SK-N-SH (cell line): ENCODE measurements around the gene BCAS4. TPM values are rescaled to one million over a fixed set of nuclear protein-coding genes. Genes with fewer than 3 reads are reported as not detected.

ENCODE experiments used
- CTCF ChIA-PET: fragments of 300-600, 350-600 bp; formaldehyde crosslinking; extraction: SDS; loops from one replicate; lab custom pipeline; 2021; lab: Yijun Ruan, JAX
- POLR2A ChIA-PET: fragments of 350-600 bp; sonication (Branson Sonifier 250); formaldehyde crosslinking; extraction: SDS; loops from one replicate; lab custom pipeline; 2020; ENCODE audit warnings: antibody characterized with exemption, inconsistent platforms; lab: Yijun Ruan, JAX
- DNase-seq: peaks from one replicate; pipeline ENCODE4 v3.0.0; 2012
- H2AFZ ChIP-seq: fragments of 200-600 bp; sonication (generic); 2 replicates; pipeline ENCODE4 v1.8.1; 2016; ENCODE audit warnings: antibody characterized with exemption, mild to moderate bottlenecking, low read depth
- H3F3A ChIP-seq: fragments of 200-600 bp; sonication (generic); replicated peaks from 2 replicates; pipeline ENCODE3; 2016; ENCODE audit warnings: antibody characterized with exemption, mild to moderate bottlenecking; ENCODE audit not compliant: insufficient read depth
- H3K27ac ChIP-seq, 2 experiments: fragments of 200-500 bp in 1 of 2; fragments of 200-600 bp in 1 of 2; sonication (Bioruptor generic) in 1 of 2; sonication (generic), shearing (Covaris generic) in 1 of 2; 2 replicates each; pipeline versions ENCODE4 v1.5.1 to v1.6.1; 2014 to 2016; ENCODE audit warnings: low read depth in 2 of 2, inconsistent platforms in 1 of 2, low read length in 1 of 2, mild to moderate bottlenecking in 1 of 2, mixed read lengths in 1 of 2
- H3K27me3 ChIP-seq: fragments of 200-600 bp; sonication (generic), shearing (Covaris generic); 2 replicates; pipeline ENCODE4 v1.6.1; 2016; ENCODE audit warnings: mixed run types; ENCODE audit not compliant: insufficient read depth
- H3K36me3 ChIP-seq, 2 experiments: fragments of 200-500 bp in 1 of 2; fragments of 200-600 bp in 1 of 2; sonication (Bioruptor generic) in 1 of 2; sonication (generic) in 1 of 2; replicated peaks in 1 of 2; 2 replicates each; pipeline versions ENCODE3 to v1.5.1; 2014 to 2016; ENCODE audit warnings: low read length in 1 of 2, mild to moderate bottlenecking in 1 of 2; ENCODE audit not compliant: insufficient read depth in 2 of 2, control insufficient read depth in 1 of 2
- H3K4me1 ChIP-seq, 2 experiments: fragments of 200-500 bp in 1 of 2; fragments of 200-600 bp in 1 of 2; sonication (Bioruptor generic) in 1 of 2; sonication (generic), shearing (Covaris generic) in 1 of 2; 2 replicates each; pipeline versions ENCODE4 v1.5.1 to v1.6.1; 2014 to 2016; ENCODE audit warnings: low read depth in 1 of 2, low read length in 1 of 2, mixed run types in 1 of 2; ENCODE audit not compliant: insufficient read depth in 2 of 2, control insufficient read depth in 1 of 2
- H3K4me2 ChIP-seq: fragments of 200-600 bp; sonication (generic), shearing (Covaris generic); 2 replicates; pipeline ENCODE4 v1.6.1; 2017; ENCODE audit warnings: mixed run types
- H3K4me3 ChIP-seq, 2 experiments: fragments of 200-500 bp in 1 of 2; fragments of 200-600 bp in 1 of 2; sonication (Bioruptor generic) in 1 of 2; sonication (generic), shearing (Covaris generic) in 1 of 2; 2 replicates each; pipeline versions ENCODE4 v1.5.1 to v1.8.1; 2014 to 2016; ENCODE audit warnings: low read depth in 2 of 2, inconsistent platforms in 1 of 2, low read length in 1 of 2, mild to moderate bottlenecking in 1 of 2, mixed read lengths in 1 of 2, moderate library complexity in 1 of 2
- H3K79me2 ChIP-seq: fragments of 200-600 bp; sonication (generic); 2 replicates; pipeline ENCODE4 v1.8.1; 2017; ENCODE audit warnings: mild to moderate bottlenecking; ENCODE audit not compliant: insufficient read depth
- H3K9ac ChIP-seq: fragments of 200-600 bp; sonication (generic); 2 replicates; pipeline ENCODE4 v1.6.1; 2017; ENCODE audit warnings: mixed run types
- H3K9me2 ChIP-seq: fragments of 200-600 bp; sonication (generic); 2 replicates; pipeline ENCODE4 v1.6.1; 2017; ENCODE audit warnings: mixed run types
- H3K9me3 ChIP-seq: fragments of 200-600 bp; sonication (generic); 2 replicates; pipeline ENCODE4 v1.6.1; 2017; ENCODE audit warnings: mixed run types, mild to moderate bottlenecking, moderate library complexity
- H4K20me1 ChIP-seq: fragments of 200-600 bp; sonication (generic); 2 replicates; pipeline ENCODE4 v1.6.1; 2017; ENCODE audit warnings: mild to moderate bottlenecking, mixed run types; ENCODE audit not compliant: insufficient read depth
- CHD2 ChIP-seq: fragments of 150-350 bp; IDR thresholded peaks from 2 replicates; pipeline ENCODE4 v1.6.1; 2018; ENCODE audit warnings: low read length; ENCODE audit not compliant: partially characterized antibody
- EP300 ChIP-seq, 2 experiments: IDR thresholded peaks; 2 replicates each; pipeline versions ENCODE4 v1.4.0 to v1.6.1; 2012; ENCODE audit warnings: borderline replicate concordance in 1 of 2, low read depth in 1 of 2, low read length in 1 of 2
- JUND ChIP-seq: IDR thresholded peaks from 2 replicates; pipeline ENCODE4 v1.4.0; 2012
- NRF1 ChIP-seq: IDR thresholded peaks from 2 replicates; pipeline ENCODE4 v1.6.1; 2012; ENCODE audit warnings: low read depth, mild to moderate bottlenecking, low read length
- POLR2AphosphoS5 ChIP-seq: IDR thresholded peaks from 2 replicates; pipeline ENCODE4 v1.6.1; 2012; ENCODE audit warnings: low read depth, low read length
- SIN3A ChIP-seq: IDR thresholded peaks from 2 replicates; pipeline ENCODE4 v1.6.1; 2012; ENCODE audit warnings: low read depth, mild to moderate bottlenecking, low read length, moderate library complexity, borderline replicate concordance
- SMC3 ChIP-seq: IDR thresholded peaks from 2 replicates; pipeline ENCODE4 v1.6.1; 2012; ENCODE audit warnings: low read depth, low read length, improper control_type of control experiment
- TCF12 ChIP-seq: IDR thresholded peaks from 2 replicates; pipeline ENCODE4 v1.4.0; 2012
- WGBS: methylation state at CpG from one replicate; pipeline ENCODE4 v1.1.6; 2017; ENCODE audit warnings: low lambda C conversion rate; 5-methylcytosine and 5-hydroxymethylcytosine counted together
- polyA plus RNA-seq, 3 experiments: library from polyadenylated mRNA; depleted of rRNA; stranded (reverse); fragments of >200 nt; gene quantifications; 2 replicates each; pipeline ENCODE4 v1.2.3, GENCODE V29; 2012
- TF ChIP-seq, protein P1 (sequence below): IDR thresholded peaks from 2 replicates; pipeline ENCODE4 v1.4.0; 2012; ENCODE audit warnings: low read depth
- TF ChIP-seq, protein P2 (sequence below): fragments of 150-350 bp; IDR thresholded peaks from 2 replicates; pipeline ENCODE4 v1.6.1; 2016; ENCODE audit warnings: mild to moderate bottlenecking, low read depth, low read length
- TF ChIP-seq, protein P3 (sequence below): IDR thresholded peaks from 2 replicates; pipeline ENCODE4 v1.6.1; 2012; ENCODE audit warnings: mild to moderate bottlenecking, low read depth, low read length, moderate library complexity
- TF ChIP-seq, protein P4 (sequence below): fragments of 200-600 bp; sonication (generic); IDR thresholded peaks from 2 replicates; pipeline ENCODE4 v1.6.1; 2017; ENCODE audit warnings: antibody characterized with exemption, mild to moderate bottlenecking, moderate library complexity

Gene BCAS4
- polyA plus RNA-seq, 1 of the 3 experiments (the other 2 are of a cell fraction): 43.8 TPM

DNA sequence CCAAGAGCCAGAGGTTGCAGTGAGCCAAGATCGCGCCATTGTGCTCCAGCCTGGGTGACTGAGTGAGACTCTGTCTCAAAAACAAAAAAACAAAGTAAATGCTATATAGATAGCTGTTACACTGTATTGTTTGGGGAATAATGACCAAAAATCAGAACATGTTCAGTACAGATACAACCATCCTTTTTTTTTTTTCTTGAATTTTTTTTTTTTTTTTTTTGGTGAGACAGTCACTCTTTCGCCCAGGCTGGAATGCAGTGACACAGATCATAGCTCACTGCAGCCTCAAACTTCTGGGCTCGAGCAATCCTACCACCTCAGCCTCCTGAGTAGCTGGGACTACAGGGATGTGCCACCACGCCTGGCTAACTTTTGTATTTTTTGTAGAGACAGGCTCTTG, 63.7 kb downstream of the BCAS4 start:
- Histone ChIP-seq H3K4me1 (peaks cover 0 to 21% of the 10 kb centered on the region in 2 experiments; a peak in 2 of 4 replicates), H4K20me1 (no peaks in the 10 kb centered on the region), H3K9me3 (no peaks in the 10 kb centered on the region), H3K9ac (no peak overlapping the region), H3K4me3 (no peak overlapping the region), H3K27ac (no peak overlapping the region), H2AFZ (no peak overlapping the region), H3K4me2 (no peak overlapping the region), H3K36me3 (no peaks in the 10 kb centered on the region), H3K9me2 (no peaks in the 10 kb centered on the region), H3K79me2 (no peaks in the 10 kb centered on the region), H3K27me3 (no peaks in the 10 kb centered on the region), H3F3A (no peaks in the 10 kb centered on the region)
- ChIA-PET POLR2A (no interaction called here), CTCF (interaction anchor here (1.2 to 1.6 kb wide), 2 partner anchors 64 to 71 kb away, joined by 4 read pairs; partner anchors contain the start of gene BCAS4)
- WGBS: 94% methylated on average over 5 of the region's 5 CpGs
- TF ChIP-seq POLR2AphosphoS5 (no peak), SIN3A (no peak), SMC3 (no peak), TCF12 (no peak), CHD2 (no peak), NRF1 (no peak), JUND (no peak), EP300 (IDR thresholded peaks at IDR 0.05; ENCODE audit: borderline replicate concordance in 1 of 2, low read depth in 1 of 2, low read length in 1 of 2) (no peak)
- TF ChIP-seq, protein P1, sequence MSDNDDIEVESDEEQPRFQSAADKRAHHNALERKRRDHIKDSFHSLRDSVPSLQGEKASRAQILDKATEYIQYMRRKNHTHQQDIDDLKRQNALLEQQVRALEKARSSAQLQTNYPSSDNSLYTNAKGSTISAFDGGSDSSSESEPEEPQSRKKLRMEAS: no peak
- TF ChIP-seq, protein P2, sequence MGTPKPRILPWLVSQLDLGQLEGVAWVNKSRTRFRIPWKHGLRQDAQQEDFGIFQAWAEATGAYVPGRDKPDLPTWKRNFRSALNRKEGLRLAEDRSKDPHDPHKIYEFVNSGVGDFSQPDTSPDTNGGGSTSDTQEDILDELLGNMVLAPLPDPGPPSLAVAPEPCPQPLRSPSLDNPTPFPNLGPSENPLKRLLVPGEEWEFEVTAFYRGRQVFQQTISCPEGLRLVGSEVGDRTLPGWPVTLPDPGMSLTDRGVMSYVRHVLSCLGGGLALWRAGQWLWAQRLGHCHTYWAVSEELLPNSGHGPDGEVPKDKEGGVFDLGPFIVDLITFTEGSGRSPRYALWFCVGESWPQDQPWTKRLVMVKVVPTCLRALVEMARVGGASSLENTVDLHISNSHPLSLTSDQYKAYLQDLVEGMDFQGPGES: no peak
- TF ChIP-seq, protein P3, sequence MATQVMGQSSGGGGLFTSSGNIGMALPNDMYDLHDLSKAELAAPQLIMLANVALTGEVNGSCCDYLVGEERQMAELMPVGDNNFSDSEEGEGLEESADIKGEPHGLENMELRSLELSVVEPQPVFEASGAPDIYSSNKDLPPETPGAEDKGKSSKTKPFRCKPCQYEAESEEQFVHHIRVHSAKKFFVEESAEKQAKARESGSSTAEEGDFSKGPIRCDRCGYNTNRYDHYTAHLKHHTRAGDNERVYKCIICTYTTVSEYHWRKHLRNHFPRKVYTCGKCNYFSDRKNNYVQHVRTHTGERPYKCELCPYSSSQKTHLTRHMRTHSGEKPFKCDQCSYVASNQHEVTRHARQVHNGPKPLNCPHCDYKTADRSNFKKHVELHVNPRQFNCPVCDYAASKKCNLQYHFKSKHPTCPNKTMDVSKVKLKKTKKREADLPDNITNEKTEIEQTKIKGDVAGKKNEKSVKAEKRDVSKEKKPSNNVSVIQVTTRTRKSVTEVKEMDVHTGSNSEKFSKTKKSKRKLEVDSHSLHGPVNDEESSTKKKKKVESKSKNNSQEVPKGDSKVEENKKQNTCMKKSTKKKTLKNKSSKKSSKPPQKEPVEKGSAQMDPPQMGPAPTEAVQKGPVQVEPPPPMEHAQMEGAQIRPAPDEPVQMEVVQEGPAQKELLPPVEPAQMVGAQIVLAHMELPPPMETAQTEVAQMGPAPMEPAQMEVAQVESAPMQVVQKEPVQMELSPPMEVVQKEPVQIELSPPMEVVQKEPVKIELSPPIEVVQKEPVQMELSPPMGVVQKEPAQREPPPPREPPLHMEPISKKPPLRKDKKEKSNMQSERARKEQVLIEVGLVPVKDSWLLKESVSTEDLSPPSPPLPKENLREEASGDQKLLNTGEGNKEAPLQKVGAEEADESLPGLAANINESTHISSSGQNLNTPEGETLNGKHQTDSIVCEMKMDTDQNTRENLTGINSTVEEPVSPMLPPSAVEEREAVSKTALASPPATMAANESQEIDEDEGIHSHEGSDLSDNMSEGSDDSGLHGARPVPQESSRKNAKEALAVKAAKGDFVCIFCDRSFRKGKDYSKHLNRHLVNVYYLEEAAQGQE: no peak
- TF ChIP-seq, protein P4, sequence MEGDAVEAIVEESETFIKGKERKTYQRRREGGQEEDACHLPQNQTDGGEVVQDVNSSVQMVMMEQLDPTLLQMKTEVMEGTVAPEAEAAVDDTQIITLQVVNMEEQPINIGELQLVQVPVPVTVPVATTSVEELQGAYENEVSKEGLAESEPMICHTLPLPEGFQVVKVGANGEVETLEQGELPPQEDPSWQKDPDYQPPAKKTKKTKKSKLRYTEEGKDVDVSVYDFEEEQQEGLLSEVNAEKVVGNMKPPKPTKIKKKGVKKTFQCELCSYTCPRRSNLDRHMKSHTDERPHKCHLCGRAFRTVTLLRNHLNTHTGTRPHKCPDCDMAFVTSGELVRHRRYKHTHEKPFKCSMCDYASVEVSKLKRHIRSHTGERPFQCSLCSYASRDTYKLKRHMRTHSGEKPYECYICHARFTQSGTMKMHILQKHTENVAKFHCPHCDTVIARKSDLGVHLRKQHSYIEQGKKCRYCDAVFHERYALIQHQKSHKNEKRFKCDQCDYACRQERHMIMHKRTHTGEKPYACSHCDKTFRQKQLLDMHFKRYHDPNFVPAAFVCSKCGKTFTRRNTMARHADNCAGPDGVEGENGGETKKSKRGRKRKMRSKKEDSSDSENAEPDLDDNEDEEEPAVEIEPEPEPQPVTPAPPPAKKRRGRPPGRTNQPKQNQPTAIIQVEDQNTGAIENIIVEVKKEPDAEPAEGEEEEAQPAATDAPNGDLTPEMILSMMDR: no peak
- no peak for DNase-seq
